ENCODE measurements around the gene HACE1. TPM values are rescaled to one million over a fixed set of nuclear protein-coding genes. Genes with fewer than 3 reads are reported as not detected.
"Not testable (repeated sequence)": the region's sequence is repeated elsewhere in the genome, so short reads cannot be mapped to it uniquely, and the experiment has no call there.

Gene HACE1
- total RNA-seq, 1 donor from 2014 or later, result 23.6 TPM

- DNase-seq (ENCODE audit: low spot score, unreplicated experiment), result no peak
- Mint-ChIP-seq H3K9me3 (ENCODE audit: low read depth) (peaks cover 16% of the 10 kb centered on the region), H3K36me3 (ENCODE audit: insufficient read depth) (peaks cover 24% of the 10 kb centered on the region), H3K27me3 (no peaks in the 10 kb centered on the region), H3K27ac (no peak overlapping the region), H3K4me3 (ENCODE audit: low read depth) (no peak overlapping the region), H3K4me1 (ENCODE audit: low read depth) (no peaks in the 10 kb centered on the region)
- no peak for TF ChIP-seq CTCF (IDR thresholded peaks at IDR 0.05; ENCODE audit: unreplicated experiment)
Observed at GRCh38 chr6:104816125-104816524, 43.6 kb downstream of the HACE1 start.

- TF ChIP-seq CTCF (IDR thresholded peaks at IDR 0.05; ENCODE audit: unreplicated experiment), result no peak
- Mint-ChIP-seq H3K4me3 (ENCODE audit: low read depth) (no peak overlapping the region), H3K27ac (no peak overlapping the region), H3K36me3 (ENCODE audit: insufficient read depth) (peaks cover 17% of the 10 kb centered on the region), H3K4me1 (ENCODE audit: low read depth) (no peaks in the 10 kb centered on the region), H3K27me3 (no peaks in the 10 kb centered on the region), H3K9me3 (ENCODE audit: low read depth) (peaks cover 9% of the 10 kb centered on the region)
- DNase-seq (ENCODE audit: low spot score, unreplicated experiment), result no peak
Observed at GRCh38 chr6:104814743-104815142, 45.0 kb downstream of the HACE1 start.

- DNase-seq (ENCODE audit: low spot score, unreplicated experiment), result no peak
- H3K36me3 Mint-ChIP-seq (ENCODE audit: insufficient read depth), result peaks cover 10% of the 10 kb centered on the region
- H3K9me3 Mint-ChIP-seq (ENCODE audit: low read depth), result no peaks in the 10 kb centered on the region
- no peak overlapping the region for H3K27ac Mint-ChIP-seq
- no peak overlapping the region for H3K4me3 Mint-ChIP-seq (ENCODE audit: low read depth)
- no peaks in the 10 kb centered on the region for H3K27me3 Mint-ChIP-seq
- H3K4me1 Mint-ChIP-seq (ENCODE audit: low read depth), result no peaks in the 10 kb centered on the region
- no peak for TF ChIP-seq CTCF (IDR thresholded peaks at IDR 0.05; ENCODE audit: unreplicated experiment)
Observed at GRCh38 chr6:104813552-104813951, 46.2 kb downstream of the HACE1 start.

- Mint-ChIP-seq H3K4me1 (ENCODE audit: low read depth) (no peaks in the 10 kb centered on the region), H3K4me3 (ENCODE audit: low read depth) (no peak overlapping the region), H3K27ac (no peak overlapping the region), H3K9me3 (ENCODE audit: low read depth) (peaks cover 11% of the 10 kb centered on the region), H3K36me3 (ENCODE audit: insufficient read depth) (peaks cover 20% of the 10 kb centered on the region), H3K27me3 (no peaks in the 10 kb centered on the region)
- no peak for DNase-seq (ENCODE audit: low spot score, unreplicated experiment)
- no peak for TF ChIP-seq CTCF (IDR thresholded peaks at IDR 0.05; ENCODE audit: unreplicated experiment)
Observed at GRCh38 chr6:104809116-104809515, 50.6 kb downstream of the HACE1 start.

GRCh38 chr6:104805335-104805734, 54.4 kb downstream of the HACE1 start:
- H3K27ac Mint-ChIP-seq; H3K4me1 Mint-ChIP-seq (ENCODE audit: low read depth); DNase-seq (ENCODE audit: low spot score, unreplicated experiment); H3K27me3 Mint-ChIP-seq; H3K4me3 Mint-ChIP-seq (ENCODE audit: low read depth): not testable (repeated sequence)
- Mint-ChIP-seq H3K36me3 (ENCODE audit: insufficient read depth) (peaks cover 44% of the 10 kb centered on the region), H3K9me3 (ENCODE audit: low read depth) (peaks cover 31% of the 10 kb centered on the region)

- Mint-ChIP-seq H3K27me3 (no peaks in the 10 kb centered on the region), H3K36me3 (ENCODE audit: insufficient read depth) (peaks cover 27% of the 10 kb centered on the region), H3K27ac (no peak overlapping the region), H3K4me1 (ENCODE audit: low read depth) (peaks cover 2% of the 10 kb centered on the region), H3K4me3 (ENCODE audit: low read depth) (no peak overlapping the region), H3K9me3 (ENCODE audit: low read depth) (peaks cover 20% of the 10 kb centered on the region)
- no peak for TF ChIP-seq CTCF (IDR thresholded peaks at IDR 0.05; ENCODE audit: unreplicated experiment)
- DNase-seq (ENCODE audit: low spot score, unreplicated experiment), result no peak
Observed at GRCh38 chr6:104799134-104799657, 60.5 kb downstream of the HACE1 start.
